ENCODE data around the gene CSNK2A1. TPM values are rescaled to one million over a fixed set of nuclear protein-coding genes. Genes with fewer than 3 reads are reported as not detected.

The CSNK2A1 gene
- total and polyA plus RNA-seq, 2 of the 8 experiments (the other 6 are each of a cell fraction or from before 2014, with no cell fraction given), result 117 to 260 TPM

- no peak for TF ChIP-seq RFX5 (IDR thresholded peaks at IDR 0.05; ENCODE audit: borderline replicate concordance, low read depth, low read length)
- TF ChIP-seq TEAD4 (IDR thresholded peaks at IDR 0.05; ENCODE audit: low read depth, low read length), result no peak
- ChIA-PET CTCF (ENCODE audit: partially characterized antibody) (interaction anchor here (0.5 to 0.6 kb wide), 2 partner anchors 9 to 182 kb away, joined by 3 read pairs; no protein-coding TSS in a partner anchor), POLR2A (ENCODE audit: partially characterized antibody) (interaction anchor here (1.1 to 1.3 kb wide), 2 partner anchors 9 to 12 kb away, joined by 3 read pairs; no protein-coding TSS in a partner anchor)
- Histone ChIP-seq H4K5ac (ENCODE audit: insufficient read length, low read depth, low read length) (no peak overlapping the region), H3K9me3 (ENCODE audit: insufficient read depth in 2 of 2, low read depth in 1 of 2, low read length in 1 of 2) (peaks cover 0 to 4% of the 10 kb centered on the region in 2 experiments; a peak in 2 of 4 replicates), H3K18ac (ENCODE audit: extremely low read depth, low read length) (no peak overlapping the region), H3K4me2 (ENCODE audit: insufficient read depth in 1 of 2, low read depth in 2 of 2, low read length in 2 of 2) (no peak overlapping the region), H4K8ac (ENCODE audit: extremely low read depth, insufficient read depth, low read length) (no peak overlapping the region), H3K14ac (ENCODE audit: insufficient read length) (no peak overlapping the region), H3K23ac (ENCODE audit: insufficient read length) (no peak overlapping the region), H2BK120ac (replicated peaks; ENCODE audit: low read depth, low read length) (no peak overlapping the region), H3K56ac (replicated peaks; ENCODE audit: insufficient read length, low read depth, low read length) (no peak overlapping the region), H2BK20ac (ENCODE audit: low read length) (no peak overlapping the region), H4K91ac (replicated peaks; ENCODE audit: insufficient read length, low read length) (no peak overlapping the region), H2AK5ac (ENCODE audit: low read depth, low read length) (no peak overlapping the region), H3K27ac (ENCODE audit: low read depth, low read length) (no peak overlapping the region), H3K4ac (replicated peaks; ENCODE audit: insufficient read length, low read depth, low read length) (no peak overlapping the region), H3K23me2 (ENCODE audit: low read depth, low read length) (no peaks in the 10 kb centered on the region), H3K27me3 (replicated peaks in 1 of 4; ENCODE audit: control insufficient read depth in 3 of 4, extremely low read depth in 1 of 4, insufficient read depth in 3 of 4, low read length in 3 of 4) (no peaks in the 10 kb centered on the region), H3K4me3 (ENCODE audit: extremely low read depth in 1 of 4, insufficient read depth in 2 of 4, low read depth in 3 of 4, low read length in 4 of 4) (no peak overlapping the region), H3K79me2 (ENCODE audit: control insufficient read depth in 1 of 2, insufficient read depth in 2 of 2, low read length in 2 of 2) (peaks cover 73 to 100% of the 10 kb centered on the region in 2 experiments), H2BK12ac (ENCODE audit: low read depth, low read length) (no peak overlapping the region), H4K20me1 (replicated peaks in 1 of 2; ENCODE audit: control insufficient read depth in 1 of 2, insufficient read depth in 2 of 2, low read length in 2 of 2) (peaks cover 39 to 55% of the 10 kb centered on the region in 2 experiments), H2BK5ac (ENCODE audit: low read depth, low read length) (no peak overlapping the region), H3K4me1 (replicated peaks in 1 of 4; ENCODE audit: control insufficient read depth in 3 of 4, insufficient read depth in 4 of 4, low read length in 3 of 4) (peaks cover 2 to 13% (median 5%) of the 10 kb centered on the region in 4 experiments; a peak in 6 of 7 replicates), H3K36me3 (ENCODE audit: control insufficient read depth in 2 of 4, insufficient read depth in 4 of 4, low read length in 3 of 4) (peaks cover 0 to 6% (median 2%) of the 10 kb centered on the region in 4 experiments; a peak in 2 of 8 replicates), H2BK15ac (ENCODE audit: low read length) (no peak overlapping the region), H2AFZ (ENCODE audit: low read length) (no peak overlapping the region), H3K79me1 (ENCODE audit: low read depth, low read length) (peaks cover 2% of the 10 kb centered on the region; the same call in 1 of the 2 replicates), H3K9ac (replicated peaks in 1 of 4; ENCODE audit: extremely low read depth in 1 of 4, low read depth in 3 of 4, low read length in 3 of 4) (no peak overlapping the region)
- FAIRE-seq, result no peak
- 84% methylated on average over 3 of the region's 3 CpGs; no CpG with 5 or more reads in 1 of the 2 experiments for WGBS, 2 experiments (ENCODE audit: extremely low coverage in 1 of 2, insufficient coverage in 1 of 2, insufficient read length in 1 of 2, insufficient replicate concordance in 2 of 2, low coverage in 1 of 2, low lambda C conversion rate in 2 of 2, missing lambda C conversion rate in 1 of 2)
- no peak for DNase-seq (ENCODE audit: low read depth in 1 of 2, low spot score in 2 of 2)
Measured at GRCh38 chr20:535958-536357, 7.6 kb downstream of the CSNK2A1 start.

Measured in H1 (cell line).